ENCODE results near the gene CD300LB.
A peak's percentile ranks its signal among the peaks of the same experiment; 100 is the strongest.
"Not testable (repeated sequence)": the region's sequence is repeated elsewhere in the genome, so short reads cannot be mapped to it uniquely, and the experiment has no call there.

Gene CD300LB

GRCh38 chr17:74524653-74525464, 6.4 kb downstream of the CD300LB start:
- no peak for DNase-seq

- DNase-seq = no peak
Measured at GRCh38 chr17:74523308-74523707, 8.0 kb downstream of the CD300LB start.

GRCh38 chr17:74522381-74523105, 8.7 kb downstream of the CD300LB start:
- DNase-seq = no peak

DNA sequence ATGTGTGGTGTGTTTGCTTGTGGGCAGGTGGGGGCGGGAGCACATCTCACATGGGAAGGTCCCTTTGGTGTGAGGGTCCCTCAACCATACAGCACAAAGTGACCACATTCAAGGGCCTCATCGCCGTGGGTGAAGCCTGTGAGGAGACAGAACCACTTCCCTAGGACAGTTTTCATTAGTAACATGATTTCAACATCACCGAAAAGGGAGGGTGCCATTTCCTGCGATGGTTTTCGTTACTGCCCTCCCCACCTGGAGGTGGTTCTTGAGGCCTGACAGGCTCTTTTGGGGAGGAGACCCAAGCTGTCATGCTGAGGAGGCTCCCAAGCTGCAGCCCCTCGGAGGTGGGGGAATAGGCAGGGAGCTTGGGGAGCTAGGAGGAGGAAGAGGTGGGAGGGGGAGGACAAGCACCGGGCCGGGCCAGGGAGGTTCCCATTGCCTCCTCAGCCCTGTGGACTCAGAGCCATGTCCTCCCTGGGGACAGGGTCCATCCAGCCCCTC, 9.5 kb downstream of the CD300LB start:
- no peak for DNase-seq

DNA sequence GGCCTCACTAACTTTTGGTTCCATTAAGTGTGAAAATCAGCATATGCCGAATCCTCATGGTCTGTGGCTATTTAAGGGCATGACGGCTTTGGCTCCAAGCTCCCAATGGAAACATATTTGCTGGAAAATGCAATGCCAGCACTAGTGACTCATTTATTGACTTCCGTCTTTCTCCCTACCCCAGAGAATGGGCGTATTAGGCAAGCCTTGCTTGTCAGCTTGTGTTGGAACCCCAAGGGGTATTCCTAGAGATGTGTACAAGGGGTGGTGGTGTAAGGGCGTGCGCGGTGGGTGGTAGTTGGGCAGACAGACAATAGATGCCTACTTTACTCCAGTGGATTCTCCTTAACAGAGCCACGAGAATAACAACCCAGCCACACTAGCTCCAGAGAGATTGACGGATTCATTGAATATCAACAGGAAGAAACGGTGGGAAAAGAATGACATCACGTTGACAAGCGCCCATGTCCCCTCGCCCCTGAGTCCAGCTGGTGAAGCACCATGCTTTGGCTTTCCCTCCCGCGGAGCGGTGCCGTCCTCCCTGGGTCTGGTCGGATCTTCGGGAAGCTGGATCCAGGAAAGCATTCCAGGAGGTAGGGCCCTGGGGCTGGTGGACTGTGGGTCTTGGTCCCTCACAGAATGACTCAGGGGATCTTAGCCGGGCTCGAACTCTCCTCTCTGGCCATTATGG, 10.3 kb downstream of the CD300LB start:
- peak in 1 of 2 experiments; percentile 6 for DNase-seq

- DNase-seq = no peak
Measured at GRCh38 chr17:74520016-74520434, 11.2 kb downstream of the CD300LB start.

GRCh38 chr17:74518413-74518981, 12.8 kb downstream of the CD300LB start:
- not testable (repeated sequence) for DNase-seq

DNA sequence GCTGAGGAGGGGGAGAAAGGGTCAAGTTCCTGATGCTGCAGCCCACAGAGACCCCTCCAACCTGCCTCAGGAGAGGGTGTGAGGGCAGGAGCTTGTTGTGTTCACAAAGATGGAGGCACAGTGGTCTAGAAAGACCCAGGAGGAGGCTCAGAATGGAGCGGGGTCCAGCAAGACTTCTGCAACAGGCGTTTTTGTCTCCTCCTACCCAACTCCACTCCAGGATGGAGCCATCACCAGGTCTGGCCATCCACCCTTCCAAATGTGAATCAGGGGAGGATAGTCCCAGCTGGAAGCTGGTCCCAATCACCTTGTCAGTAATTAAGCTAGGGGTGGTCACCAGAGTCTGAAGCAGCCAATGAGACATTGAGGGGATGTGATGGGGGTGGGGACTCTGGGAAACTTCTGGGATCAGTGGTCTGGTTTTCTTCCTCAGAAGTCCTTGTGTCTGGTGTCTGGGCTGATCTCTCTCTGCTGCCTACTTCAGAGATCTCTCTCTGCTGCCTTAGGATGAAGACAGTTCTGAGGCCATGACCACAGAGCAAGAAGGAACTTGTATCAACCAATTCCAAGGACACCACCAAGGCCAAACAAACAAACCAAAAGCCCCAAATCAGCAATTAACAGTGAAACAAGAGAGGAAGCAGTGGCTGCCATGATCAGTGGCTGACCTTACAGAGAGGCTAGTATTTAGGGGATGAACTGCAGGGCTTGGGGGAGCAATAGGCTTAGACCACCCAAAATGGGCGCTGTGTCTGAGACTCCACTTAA, 14.5 kb downstream of the CD300LB start:
- DNase-seq = no peak

- no peak for DNase-seq
Measured at GRCh38 chr17:74515941-74516340, 15.3 kb downstream of the CD300LB start.

- DNase-seq = peak; percentile 53 to 57
Measured at GRCh38 chr17:74514632-74515334, 16.5 kb downstream of the CD300LB start.

DNA sequence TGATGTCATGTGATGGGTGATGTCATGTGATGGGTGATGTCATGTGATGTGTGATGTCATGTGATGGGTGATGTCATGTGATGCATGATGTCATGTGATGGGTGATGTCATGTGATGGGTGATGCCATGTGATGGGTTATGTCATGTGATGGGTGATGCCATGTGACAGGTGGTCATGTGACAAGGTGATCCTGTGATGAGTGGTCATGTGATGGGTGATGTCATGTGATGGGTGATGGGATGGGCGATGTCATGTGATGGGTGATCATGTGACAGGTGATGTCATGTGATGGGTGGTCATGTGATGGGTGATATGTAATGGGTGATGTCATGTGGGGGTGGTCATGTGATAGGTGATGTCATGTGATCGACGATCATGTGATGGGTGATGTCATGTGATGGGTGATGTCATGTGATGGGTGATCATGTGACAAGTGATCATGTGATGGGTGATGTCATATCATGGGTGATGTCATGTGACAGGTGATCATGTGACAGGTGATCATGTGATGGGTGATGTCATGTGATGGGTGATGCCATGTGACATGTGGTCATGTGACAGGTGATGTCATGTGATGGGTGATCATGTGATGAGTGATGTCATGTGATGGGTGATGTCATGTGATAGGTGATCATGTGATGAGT, 17.2 kb downstream of the CD300LB start:
- DNase-seq = peak; percentile 57 to 62

DNA sequence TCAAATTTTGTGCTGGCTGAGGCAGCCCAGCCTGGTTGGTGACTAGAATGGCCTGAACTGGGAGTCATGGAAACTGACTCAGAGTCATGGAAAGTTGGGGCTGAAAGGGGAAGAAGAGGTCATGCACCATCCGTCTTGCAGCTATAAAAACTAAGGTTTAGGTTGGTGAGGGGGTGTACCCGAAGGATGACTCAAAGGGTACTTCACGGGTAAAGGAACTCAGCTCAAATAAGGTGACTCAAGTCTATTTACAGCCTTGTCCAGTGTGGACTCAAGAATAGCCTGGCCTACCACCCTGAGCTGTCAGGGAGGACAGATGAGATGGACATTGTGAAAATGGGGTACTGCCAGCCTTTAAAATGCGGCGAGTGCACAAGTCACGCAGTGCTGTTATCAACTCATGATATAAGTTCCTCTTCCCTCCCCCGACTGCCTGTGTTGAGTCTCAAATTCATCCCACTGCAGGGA, 18.6 kb downstream of the CD300LB start:
- DNase-seq = no peak

- no peak for DNase-seq
Measured at GRCh38 chr17:74512036-74512435, 19.2 kb downstream of the CD300LB start.

- DNase-seq = no peak
Measured at GRCh38 chr17:74508156-74508555, 23.1 kb downstream of the CD300LB start.

- DNase-seq = not testable (repeated sequence)
Measured at GRCh38 chr17:74503949-74504348, 27.3 kb downstream of the CD300LB start.

DNA sequence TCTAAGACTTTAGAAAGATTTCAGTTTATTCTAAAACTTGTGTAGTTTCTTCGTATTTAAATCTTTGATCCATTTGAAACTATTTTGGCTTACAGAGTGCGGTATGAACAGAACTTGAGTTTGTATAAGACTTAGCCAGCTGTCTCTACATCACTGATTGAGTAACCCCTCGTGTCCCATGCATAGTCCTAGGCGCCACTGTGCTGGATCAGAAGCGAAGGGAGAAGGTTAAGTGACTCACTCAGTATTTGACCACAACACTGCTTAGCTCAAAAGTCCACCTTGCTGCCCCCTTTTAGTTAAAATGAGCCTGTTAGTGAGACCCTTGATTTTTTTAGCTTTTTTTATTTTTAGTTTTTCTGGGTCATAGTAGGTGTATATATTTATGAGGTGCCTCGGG, 28.4 kb downstream of the CD300LB start:
- DNase-seq = no peak

DNA sequence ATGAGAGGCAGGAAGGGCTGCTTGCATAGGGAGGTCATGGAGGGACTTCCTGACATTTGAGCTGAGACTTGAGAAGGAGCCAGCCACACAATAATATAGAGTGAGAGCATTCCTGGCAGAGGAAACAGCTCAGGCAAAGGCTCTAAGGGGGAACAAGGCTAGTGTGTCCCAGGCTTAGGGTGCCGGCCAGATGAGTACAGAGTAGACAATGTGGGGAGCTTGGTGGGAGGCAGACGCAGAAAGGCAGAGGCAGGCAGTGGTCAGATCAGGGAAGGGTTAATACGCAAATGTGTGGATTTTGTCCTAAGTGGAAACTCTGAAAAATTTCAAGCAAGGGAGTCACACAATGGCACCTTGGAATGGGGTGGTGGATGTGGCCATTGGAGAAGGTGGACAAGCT, 31.3 kb downstream of the CD300LB start:
- DNase-seq = no peak

DNA sequence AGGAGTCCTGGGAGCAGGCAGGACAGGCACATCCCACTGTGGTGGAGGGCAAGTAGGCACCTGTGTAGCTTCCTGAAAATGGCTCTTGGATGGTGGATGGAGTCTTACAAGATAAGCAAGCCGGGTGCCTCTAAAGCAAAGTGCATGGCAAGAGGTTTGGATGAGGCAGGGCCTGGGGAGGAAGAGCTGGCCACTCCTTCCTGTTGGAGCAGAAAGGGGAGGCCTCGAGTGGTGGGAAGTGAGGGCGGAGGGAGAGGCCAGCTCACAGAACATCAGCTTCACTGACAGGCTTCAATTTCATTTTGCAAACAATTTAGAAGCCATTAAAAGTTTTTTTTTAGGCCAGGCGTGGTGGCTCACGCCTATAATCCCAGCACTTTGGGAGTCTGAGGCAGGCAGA, 33.8 kb downstream of the CD300LB start:
- DNase-seq = no peak

DNA sequence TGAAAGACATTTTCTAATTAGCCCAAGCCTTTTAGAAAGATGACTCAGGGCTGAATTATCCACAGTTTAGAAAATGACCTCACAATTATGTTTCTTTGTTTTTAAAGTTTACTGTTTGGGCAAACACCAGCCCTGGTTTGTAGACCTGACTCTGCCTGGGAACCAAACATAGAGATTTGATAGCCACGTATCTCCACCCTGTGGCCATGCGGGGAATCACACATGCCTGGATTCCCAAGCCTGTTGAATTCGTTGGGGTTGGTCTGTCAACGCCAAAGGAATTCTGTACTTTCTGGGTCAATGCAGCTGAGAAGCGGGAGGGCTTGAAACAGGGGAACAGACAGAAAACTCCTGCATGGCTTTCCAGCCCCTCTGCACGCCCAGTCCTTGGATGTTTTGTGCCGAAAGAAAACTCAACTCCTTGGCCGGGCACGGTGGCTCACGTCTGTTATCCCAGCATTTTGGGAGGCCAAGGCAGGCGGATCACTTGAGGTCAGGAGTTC, 37.9 kb downstream of the CD300LB start:
- DNase-seq = peak; percentile 71 to 73

DNA sequence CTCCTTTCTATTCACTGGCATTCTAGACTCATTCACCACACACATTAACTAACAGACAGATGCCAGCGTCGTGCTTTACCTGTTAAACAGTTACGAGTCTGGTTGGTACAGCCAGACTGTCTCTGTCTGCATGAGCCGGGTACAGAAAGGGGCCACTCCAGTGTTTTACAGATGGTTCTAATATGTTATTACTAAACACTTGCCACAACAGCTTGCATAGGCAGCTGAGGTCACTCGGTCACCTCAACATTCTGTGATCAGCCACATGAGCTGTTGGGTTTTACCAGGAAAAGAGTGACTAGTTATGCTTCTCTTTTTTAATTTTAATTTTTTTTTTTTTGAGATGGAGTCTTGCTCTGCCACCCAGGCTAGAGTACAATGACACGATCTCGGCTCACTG, 39.6 kb downstream of the CD300LB start:
- no peak for DNase-seq

DNA sequence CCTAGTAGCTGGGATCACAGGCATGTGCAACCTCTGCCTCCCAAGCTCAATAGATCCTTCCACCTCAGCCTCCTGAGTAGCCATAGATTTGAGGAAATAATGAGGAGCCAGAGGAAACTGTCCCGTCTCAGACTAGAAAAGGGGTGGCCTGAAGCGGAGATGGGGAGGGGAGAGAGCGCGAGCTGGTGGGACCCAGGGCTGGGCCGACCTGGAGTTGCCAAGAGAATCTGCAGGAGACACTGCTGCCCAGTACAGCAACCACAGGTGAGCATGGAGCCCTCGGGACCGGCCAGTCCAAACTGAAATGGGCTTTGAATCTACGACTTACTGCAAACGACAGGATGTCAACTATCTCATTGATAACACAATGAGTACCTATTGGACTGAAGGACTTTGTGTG, 40.6 kb downstream of the CD300LB start:
- no peak for DNase-seq
